ENCODE measurements around the gene SLC25A14. TPM values are rescaled to one million over a fixed set of nuclear protein-coding genes. Genes with fewer than 3 reads are reported as not detected.
A peak's percentile ranks its signal among the peaks of the same experiment; 100 is the strongest.

SLC25A14 gene
- total RNA-seq, 3 donors from 2014 or later (not counting 1 experiment from before 2014, with no cell fraction given), result 17.6 to 20.5 (median 19.0) TPM

DNA sequence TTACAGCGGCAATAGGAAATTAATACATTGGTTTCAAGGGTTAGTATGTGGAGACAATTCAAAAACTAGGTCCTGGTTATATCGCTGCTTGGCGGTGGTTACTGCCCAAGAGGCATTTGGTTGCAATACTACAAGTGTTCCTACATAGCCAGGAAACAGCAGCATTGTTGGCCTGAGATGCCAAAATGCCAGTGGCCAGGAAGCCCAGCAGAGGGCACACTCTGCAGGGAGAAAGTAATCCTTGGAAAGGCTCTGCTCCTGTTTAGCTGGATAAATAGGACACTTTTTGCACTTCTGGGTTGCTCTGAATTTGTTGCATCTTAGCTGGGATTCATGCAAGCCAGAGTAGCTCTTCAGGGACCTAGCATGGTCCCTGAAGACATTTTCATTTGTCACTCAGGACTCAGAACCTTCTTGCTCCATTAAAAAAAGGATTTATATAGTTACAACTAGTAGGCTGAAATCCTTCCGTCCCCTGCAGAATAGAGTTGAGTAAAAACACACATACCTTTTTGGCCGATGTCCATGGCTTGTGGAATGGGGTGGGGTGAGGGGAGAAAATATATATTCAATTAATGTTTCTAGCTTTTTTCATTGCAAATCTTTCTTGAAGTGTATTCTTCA lies 53.8 kb downstream of the SLC25A14 start:
- WGBS (ENCODE audit: insufficient coverage), result 49% methylated on average over 4 of the region's 5 CpGs
- no peak overlapping the region for H3K27ac Mint-ChIP-seq
- H3K36me3 Mint-ChIP-seq, result no peaks in the 10 kb centered on the region
- no peak overlapping the region for H3K4me3 ChIP-seq (ENCODE audit: low read length)
- no peak for TF ChIP-seq CTCF (IDR thresholded peaks at IDR 0.05)
- no peak overlapping the region for H3K27ac ChIP-seq (ENCODE audit: low read length)
- H3K36me3 ChIP-seq (ENCODE audit: control insufficient read depth, insufficient read depth, low read length), result no peaks in the 10 kb centered on the region
- peaks cover 17 to 56% of the 10 kb centered on the region in 2 donors for H3K27me3 Mint-ChIP-seq (ENCODE audit: low read depth in 2 of 2)
- no peaks in the 10 kb centered on the region for H3K4me1 Mint-ChIP-seq
- no peaks in the 10 kb centered on the region for H3K9me3 Mint-ChIP-seq
- H3K27me3 ChIP-seq (ENCODE audit: control insufficient read depth, insufficient read depth, low read length), result peaks cover 5% of the 10 kb centered on the region
- no peak overlapping the region for H3K4me3 Mint-ChIP-seq
- no peaks in the 10 kb centered on the region for H3K9me3 ChIP-seq (ENCODE audit: control insufficient read depth, insufficient read depth, low read length)
- H3K4me1 ChIP-seq (ENCODE audit: control insufficient read depth, insufficient read depth, low read length), result no peaks in the 10 kb centered on the region
- intact Hi-C loops (cut with micrococcal nuclease), result loop anchor here (5.0 kb wide), 1 partner anchor 524 kb away; no protein-coding TSS in a partner anchor
- peak in 1 of 2 donors; percentile 5 for DNase-seq
- no peak for ATAC-seq

DNA sequence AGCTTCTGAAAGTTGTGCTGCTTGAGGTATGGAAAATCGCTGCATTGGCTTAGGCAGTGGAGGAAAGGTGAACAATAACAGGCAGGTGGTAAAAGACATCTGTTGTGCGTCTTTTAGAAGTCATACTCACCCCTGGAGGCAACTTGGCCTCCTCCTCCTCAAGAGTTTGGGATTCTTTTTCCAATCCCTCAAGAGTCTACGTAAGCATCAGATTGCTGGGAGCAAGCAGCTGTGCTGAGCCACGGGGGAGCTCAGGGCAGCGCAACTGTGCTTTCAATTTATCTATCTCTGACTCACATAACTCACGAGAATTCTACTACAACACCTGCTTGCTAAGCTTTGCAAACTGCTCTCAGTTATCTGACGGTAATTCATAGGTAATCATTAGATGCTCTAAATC lies 55.6 kb downstream of the SLC25A14 start:
- 83% methylated on average over 6 of the region's 7 CpGs for WGBS (ENCODE audit: insufficient coverage)
- H3K27ac Mint-ChIP-seq, result no peak overlapping the region
- ATAC-seq, result no peak

GRCh38 chrX:130401415-130402207 lies 61.9 kb downstream of the SLC25A14 start, which contains the start of gene RBMX2:
RBMX2 (plus strand) TSS chrX:130401987; CDS start chrX:130402033, 46 bp downstream.
- Histone ChIP-seq H3K4me1 (ENCODE audit: control insufficient read depth, insufficient read depth, low read length) (peaks cover 3% of the 10 kb centered on the region), H3K36me3 (ENCODE audit: control insufficient read depth, insufficient read depth, low read length) (peaks cover 2% of the 10 kb centered on the region), H3K4me3 (ENCODE audit: low read length) (peak within 1 kb of the TSS; percentile 68), H3K27ac (ENCODE audit: low read length) (peak within 1 kb of the TSS; percentile 70), H3K9me3 (ENCODE audit: control insufficient read depth, insufficient read depth, low read length) (no peaks in the 10 kb centered on the region), H3K27me3 (ENCODE audit: control insufficient read depth, insufficient read depth, low read length) (no peaks in the 10 kb centered on the region)
- Mint-ChIP-seq H3K4me3 (peak within 1 kb of the TSS; percentile 87), H3K27ac (peak within 1 kb of the TSS; percentile 87 to 96), H3K9me3 (no peaks in the 10 kb centered on the region), H3K27me3 (ENCODE audit: low read depth in 2 of 2) (peaks cover 18 to 28% of the 10 kb centered on the region in 2 donors), H3K36me3 (no peaks in the 10 kb centered on the region), H3K4me1 (peaks cover 11 to 13% of the 10 kb centered on the region in 2 donors)
- ATAC-seq, result peak; percentile 90 to 95 (median 94)
- DNase-seq, result peak; percentile 64 to 89
- no peak for TF ChIP-seq CTCF (IDR thresholded peaks at IDR 0.05)
- under 1% methylated on average over 43 of the region's 47 CpGs for WGBS (ENCODE audit: insufficient coverage)
- intact Hi-C loops (cut with micrococcal nuclease), result no loop called here

More for the DNA sequence above, 55.6 kb downstream of the SLC25A14 start:
- peaks cover 5% of the 10 kb centered on the region for H3K27me3 ChIP-seq (ENCODE audit: control insufficient read depth, insufficient read depth, low read length)
- H3K4me3 ChIP-seq (ENCODE audit: low read length), result no peak overlapping the region
- intact Hi-C loops (cut with micrococcal nuclease), result no loop called here
- no peaks in the 10 kb centered on the region for H3K4me1 Mint-ChIP-seq
- H3K36me3 ChIP-seq (ENCODE audit: control insufficient read depth, insufficient read depth, low read length), result no peaks in the 10 kb centered on the region
- H3K9me3 Mint-ChIP-seq, result no peaks in the 10 kb centered on the region
- no peaks in the 10 kb centered on the region for H3K9me3 ChIP-seq (ENCODE audit: control insufficient read depth, insufficient read depth, low read length)
- no peak for DNase-seq
- no peaks in the 10 kb centered on the region for H3K4me1 ChIP-seq (ENCODE audit: control insufficient read depth, insufficient read depth, low read length)
- no peaks in the 10 kb centered on the region for H3K36me3 Mint-ChIP-seq
- H3K4me3 Mint-ChIP-seq, result no peak overlapping the region
- no peak overlapping the region for H3K27ac ChIP-seq (ENCODE audit: low read length)
- peaks cover 23 to 64% of the 10 kb centered on the region in 2 donors for H3K27me3 Mint-ChIP-seq (ENCODE audit: low read depth in 2 of 2)
- no peak for TF ChIP-seq CTCF (IDR thresholded peaks at IDR 0.05)

Data from natural killer cell (primary cell).